HCT116 (cell line): ENCODE measurements around the gene TARS3.
"Not testable (repeated sequence)": the region's sequence is repeated elsewhere in the genome, so short reads cannot be mapped to it uniquely, and the experiment has no call there.

Experiments used
- CTCF ChIP-seq, 3 experiments: fragments of 200-600 bp in 1 of 3; sonication (generic) in 1 of 3; IDR thresholded peaks in 2 of 3; conservative IDR thresholded peaks in 1 of 3; 2 replicates each; pipeline ENCODE4 v1.5.1; 2012 to 2017; ENCODE audit warnings: low read depth in 2 of 3, low read length in 2 of 3, antibody characterized with exemption in 1 of 3, borderline replicate concordance in 1 of 3, control low read depth in 1 of 3, mild to moderate bottlenecking in 1 of 3, mixed read lengths in 1 of 3, mixed run types in 1 of 3, moderate library complexity in 1 of 3; ENCODE audit not compliant: insufficient read depth in 1 of 3
- EZH2 ChIP-seq: fragments of 200-600 bp; sonication (generic); IDR thresholded peaks from 2 replicates; pipeline ENCODE4 v1.6.1; 2017; ENCODE audit warnings: antibody characterized with exemption, mixed run types
- EZH2phosphoT487 ChIP-seq: fragments of 200-600 bp; IDR thresholded peaks from 2 replicates; pipeline ENCODE4 v1.6.1; 2018; ENCODE audit warnings: antibody characterized with exemption, borderline replicate concordance
- POLR2A ChIP-seq: IDR thresholded peaks from 2 replicates; pipeline ENCODE4 v1.7.0; 2011; ENCODE audit warnings: borderline replicate concordance; ENCODE audit not compliant: insufficient read depth, insufficient read length; ENCODE audit errors: extremely low read depth
- SIN3A ChIP-seq: IDR thresholded peaks from 2 replicates; pipeline ENCODE4 v1.6.1; 2012; ENCODE audit warnings: low read depth
- SP1 ChIP-seq: IDR thresholded peaks from 2 replicates; pipeline ENCODE4 v1.6.1; 2012; ENCODE audit warnings: low read depth
- YY1 ChIP-seq: IDR thresholded peaks from 2 replicates; pipeline ENCODE4 v1.6.1; 2011; ENCODE audit warnings: low read length, low read depth, moderate library complexity, mild to moderate bottlenecking; ENCODE audit not compliant: insufficient replicate concordance; ENCODE audit errors: extremely low read depth
- ZNF274 ChIP-seq: fragments of 200-500 bp; sonication (Bioruptor generic); IDR thresholded peaks from 2 replicates; pipeline ENCODE4 v1.6.1; 2014; ENCODE audit warnings: mild to moderate bottlenecking, low read depth, low read length, inconsistent platforms
- TF ChIP-seq, protein P1 (sequence below): IDR thresholded peaks from 2 replicates; pipeline ENCODE4 v1.6.1; 2012; ENCODE audit warnings: low read depth

GRCh38 chr15:101734837-101735236, 10.6 kb upstream of the TARS3 start:
- not testable (repeated sequence) for TF ChIP-seq POLR2A; CTCF (IDR thresholded peaks at IDR 0.05 in 2 of 3, conservative IDR thresholded peaks at IDR 0.05 in 1 of 3; ENCODE audit: borderline replicate concordance in 1 of 3, insufficient read depth in 1 of 3, low read depth in 2 of 3, low read length in 2 of 3); SIN3A; YY1; SP1; EZH2; EZH2phosphoT487; ZNF274
- TF ChIP-seq, protein P1, sequence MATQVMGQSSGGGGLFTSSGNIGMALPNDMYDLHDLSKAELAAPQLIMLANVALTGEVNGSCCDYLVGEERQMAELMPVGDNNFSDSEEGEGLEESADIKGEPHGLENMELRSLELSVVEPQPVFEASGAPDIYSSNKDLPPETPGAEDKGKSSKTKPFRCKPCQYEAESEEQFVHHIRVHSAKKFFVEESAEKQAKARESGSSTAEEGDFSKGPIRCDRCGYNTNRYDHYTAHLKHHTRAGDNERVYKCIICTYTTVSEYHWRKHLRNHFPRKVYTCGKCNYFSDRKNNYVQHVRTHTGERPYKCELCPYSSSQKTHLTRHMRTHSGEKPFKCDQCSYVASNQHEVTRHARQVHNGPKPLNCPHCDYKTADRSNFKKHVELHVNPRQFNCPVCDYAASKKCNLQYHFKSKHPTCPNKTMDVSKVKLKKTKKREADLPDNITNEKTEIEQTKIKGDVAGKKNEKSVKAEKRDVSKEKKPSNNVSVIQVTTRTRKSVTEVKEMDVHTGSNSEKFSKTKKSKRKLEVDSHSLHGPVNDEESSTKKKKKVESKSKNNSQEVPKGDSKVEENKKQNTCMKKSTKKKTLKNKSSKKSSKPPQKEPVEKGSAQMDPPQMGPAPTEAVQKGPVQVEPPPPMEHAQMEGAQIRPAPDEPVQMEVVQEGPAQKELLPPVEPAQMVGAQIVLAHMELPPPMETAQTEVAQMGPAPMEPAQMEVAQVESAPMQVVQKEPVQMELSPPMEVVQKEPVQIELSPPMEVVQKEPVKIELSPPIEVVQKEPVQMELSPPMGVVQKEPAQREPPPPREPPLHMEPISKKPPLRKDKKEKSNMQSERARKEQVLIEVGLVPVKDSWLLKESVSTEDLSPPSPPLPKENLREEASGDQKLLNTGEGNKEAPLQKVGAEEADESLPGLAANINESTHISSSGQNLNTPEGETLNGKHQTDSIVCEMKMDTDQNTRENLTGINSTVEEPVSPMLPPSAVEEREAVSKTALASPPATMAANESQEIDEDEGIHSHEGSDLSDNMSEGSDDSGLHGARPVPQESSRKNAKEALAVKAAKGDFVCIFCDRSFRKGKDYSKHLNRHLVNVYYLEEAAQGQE: not testable (repeated sequence)
